PC-9 (cell line): ENCODE measurements around the gene LZTS3.

Experiments
- EZH2 ChIP-seq: fragments of 200-600 bp; sonication (generic); IDR thresholded peaks from 2 replicates; pipeline ENCODE4 v1.8.0; 2017; ENCODE audit warnings: antibody characterized with exemption, low read depth
- TF ChIP-seq, protein P1 (sequence below): fragments of 200-600 bp; sonication (generic); conservative IDR thresholded peaks from 2 replicates; pipeline ENCODE4 v1.6.1; 2017; ENCODE audit warnings: mixed run types, antibody characterized with exemption, mild to moderate bottlenecking, moderate library complexity

DNA sequence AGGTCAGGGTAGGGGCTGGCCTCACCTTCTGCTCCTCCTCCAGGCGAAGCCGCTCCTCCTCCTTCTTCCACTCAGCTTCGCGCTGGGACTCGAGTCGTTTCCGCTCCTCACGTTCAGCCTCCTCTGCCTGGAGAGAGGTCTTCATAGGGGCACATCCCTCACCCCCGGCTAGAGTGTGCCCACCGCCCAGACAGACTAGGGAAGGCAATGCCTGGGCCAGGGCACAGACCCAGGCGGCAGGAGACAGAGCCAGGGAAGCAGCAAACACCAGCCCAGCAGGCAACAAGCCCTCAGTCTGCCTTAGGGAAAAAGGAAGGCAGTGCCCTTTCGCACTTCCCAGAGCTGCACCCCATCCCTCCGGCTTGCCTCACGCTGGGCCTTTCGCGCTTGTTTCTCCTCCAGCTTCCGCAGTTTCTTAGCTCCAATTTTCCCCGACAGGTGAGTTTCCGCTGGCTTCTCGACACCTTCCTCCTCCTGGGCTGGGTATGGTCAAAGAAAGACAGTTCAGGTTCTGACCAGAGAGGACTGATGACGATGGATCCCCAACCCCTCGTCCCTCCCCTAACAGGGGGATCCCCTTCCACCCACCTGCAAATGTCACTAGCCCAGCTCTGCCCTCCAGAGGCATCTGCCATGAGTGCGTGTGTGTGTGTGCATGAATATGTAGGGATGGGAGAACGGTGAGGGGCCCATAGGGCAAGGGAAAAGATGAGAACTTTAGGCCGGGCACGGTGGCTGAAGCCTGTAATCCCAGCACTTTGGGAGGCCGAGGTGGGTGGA lies 26.8 kb upstream of the LZTS3 start:
- TF ChIP-seq, protein P1, sequence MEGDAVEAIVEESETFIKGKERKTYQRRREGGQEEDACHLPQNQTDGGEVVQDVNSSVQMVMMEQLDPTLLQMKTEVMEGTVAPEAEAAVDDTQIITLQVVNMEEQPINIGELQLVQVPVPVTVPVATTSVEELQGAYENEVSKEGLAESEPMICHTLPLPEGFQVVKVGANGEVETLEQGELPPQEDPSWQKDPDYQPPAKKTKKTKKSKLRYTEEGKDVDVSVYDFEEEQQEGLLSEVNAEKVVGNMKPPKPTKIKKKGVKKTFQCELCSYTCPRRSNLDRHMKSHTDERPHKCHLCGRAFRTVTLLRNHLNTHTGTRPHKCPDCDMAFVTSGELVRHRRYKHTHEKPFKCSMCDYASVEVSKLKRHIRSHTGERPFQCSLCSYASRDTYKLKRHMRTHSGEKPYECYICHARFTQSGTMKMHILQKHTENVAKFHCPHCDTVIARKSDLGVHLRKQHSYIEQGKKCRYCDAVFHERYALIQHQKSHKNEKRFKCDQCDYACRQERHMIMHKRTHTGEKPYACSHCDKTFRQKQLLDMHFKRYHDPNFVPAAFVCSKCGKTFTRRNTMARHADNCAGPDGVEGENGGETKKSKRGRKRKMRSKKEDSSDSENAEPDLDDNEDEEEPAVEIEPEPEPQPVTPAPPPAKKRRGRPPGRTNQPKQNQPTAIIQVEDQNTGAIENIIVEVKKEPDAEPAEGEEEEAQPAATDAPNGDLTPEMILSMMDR = no peak
- TF ChIP-seq EZH2 = no peak
